GM12878 (cell line): ENCODE results near the gene MYH2. TPM values are rescaled to one million over a fixed set of nuclear protein-coding genes. Genes with fewer than 3 reads are reported as not detected.

Experiments
- ATAC-seq: fragments of 200-7000 bp; cut with Tn5 transposase; 3 replicates; pipeline ENCODE4 v1.9.1; 2020; ENCODE audit warnings: mild to moderate bottlenecking, moderate library complexity
- BruUV-seq: library from RNA; stranded (reverse); fragments of 400-500 nt; replicated peaks from 2 replicates; lab custom pipeline; 2021; lab: Mats Ljungman, UMichigan
- CTCF ChIA-PET: fragments of 300-600 bp; sonication (Branson Sonifier 250); formaldehyde crosslinking; extraction: SDS; loops from one replicate; lab custom pipeline; 2021; ENCODE audit warnings: inconsistent platforms; lab: Yijun Ruan, JAX
- POLR2A ChIA-PET: fragments of 350-600 bp; formaldehyde crosslinking; extraction: SDS; loops from one replicate; lab custom pipeline; 2021; ENCODE audit warnings: inconsistent platforms; lab: Charles Lee
- RAD21 ChIA-PET: fragments of 300-600 bp; sonication (Branson Sonifier 250); formaldehyde crosslinking; loops from one replicate; lab custom pipeline; 2023; ENCODE audit warnings: antibody characterized with exemption; ENCODE audit not compliant: unreplicated experiment; lab: Charles Lee
- SMC1A ChIA-PET: fragments of 300-600 bp; sonication (Branson Sonifier 250); formaldehyde crosslinking; loops from one replicate; lab custom pipeline; 2023; ENCODE audit not compliant: unreplicated experiment, uncharacterized antibody; lab: Charles Lee
- DNase-seq: peaks from one replicate; pipeline ENCODE4 v3.0.0-alpha.2; 2011; ENCODE audit warnings: low read depth, low spot score
- FAIRE-seq: peaks from 3 replicates; lab custom pipeline; 2011; peaks lifted over from hg19 to GRCh38; lab: Jason Lieb, UNC
- H2AFZ ChIP-seq: 2 replicates; pipeline ENCODE4 v1.6.0; 2011; ENCODE audit warnings: low read depth, low read length, control low read depth; ENCODE audit not compliant: control insufficient read depth
- H3K27ac ChIP-seq: 2 replicates; pipeline ENCODE4 v1.5.1; 2011; ENCODE audit warnings: control low read depth; ENCODE audit not compliant: control insufficient read depth, insufficient read depth
- H3K27me3 ChIP-seq, 2 experiments: replicated peaks in 1 of 2; 2 replicates each; pipeline versions ENCODE4 v1.6.0 to v1.6.1; 2011; ENCODE audit warnings: low read length in 1 of 2; ENCODE audit not compliant: control insufficient read depth in 2 of 2, insufficient read depth in 2 of 2
- H3K36me3 ChIP-seq, 2 experiments: 2 replicates each; pipeline ENCODE4 v1.5.1; 2011; ENCODE audit warnings: low read length in 1 of 2; ENCODE audit not compliant: control insufficient read depth in 2 of 2, insufficient read depth in 2 of 2
- H3K4me1 ChIP-seq: 2 replicates; pipeline ENCODE4 v1.6.1; 2011; ENCODE audit warnings: mild to moderate bottlenecking, low read length, moderate library complexity, mixed read lengths; ENCODE audit not compliant: control insufficient read depth, insufficient read depth
- H3K4me2 ChIP-seq: 2 replicates; pipeline ENCODE4 v1.6.0; 2011; ENCODE audit warnings: control low read depth; ENCODE audit not compliant: control insufficient read depth, insufficient read depth
- H3K4me3 ChIP-seq: fragments of 200-600 bp; sonication (generic); 2 replicates; pipeline ENCODE4 v1.5.1; 2016
- H3K79me2 ChIP-seq: 2 replicates; pipeline ENCODE4 v1.6.0; 2011; ENCODE audit warnings: low read length; ENCODE audit not compliant: control insufficient read depth, insufficient read depth
- H3K9ac ChIP-seq: 2 replicates; pipeline ENCODE4 v1.8.0; 2011; ENCODE audit warnings: low read length, control low read depth, mixed read lengths; ENCODE audit not compliant: control insufficient read depth, insufficient read depth
- H3K9me3 ChIP-seq: replicated peaks from 3 replicates; pipeline ENCODE4 v1.5.1; 2011; ENCODE audit warnings: mild to moderate bottlenecking, low read length; ENCODE audit not compliant: control insufficient read depth, insufficient read depth
- H4K20me1 ChIP-seq: 2 replicates; pipeline ENCODE4 v1.6.0; 2011; ENCODE audit not compliant: control insufficient read depth, insufficient read depth
- ATF3 ChIP-seq: IDR thresholded peaks from 2 replicates; pipeline ENCODE4 v1.6.1; 2011; ENCODE audit warnings: low read depth, mild to moderate bottlenecking, low read length, moderate library complexity, borderline replicate concordance; ENCODE audit errors: extremely low read depth
- BCL11A ChIP-seq: IDR thresholded peaks from 2 replicates; pipeline ENCODE4 v1.6.1; 2011; ENCODE audit warnings: low read depth, low read length
- BRCA1 ChIP-seq: IDR thresholded peaks from 2 replicates; pipeline ENCODE4 v1.6.1; 2011; ENCODE audit warnings: low read depth, low read length, improper control_type of control experiment
- CEBPB ChIP-seq, 2 experiments: fragments of 150-350 bp in 1 of 2; IDR thresholded peaks; 2 replicates each; pipeline ENCODE4 v1.6.1; 2012 to 2014; ENCODE audit warnings: low read depth in 2 of 2, low read length in 2 of 2, borderline replicate concordance in 1 of 2, inconsistent platforms in 1 of 2
- CREM ChIP-seq: IDR thresholded peaks from 2 replicates; pipeline ENCODE4 v1.6.1; 2014; ENCODE audit warnings: antibody characterized with exemption, low read depth
- ESRRA ChIP-seq: IDR thresholded peaks from 2 replicates; pipeline ENCODE4 v1.6.1; 2012; ENCODE audit warnings: mild to moderate bottlenecking, low read length, improper control_type of control experiment
- PAX8 ChIP-seq: fragments of 450-650 bp; IDR thresholded peaks from 2 replicates; pipeline ENCODE4 v1.6.1; 2017; ENCODE audit warnings: mild to moderate bottlenecking, moderate library complexity
- RUNX3 ChIP-seq: IDR thresholded peaks from 2 replicates; pipeline ENCODE4 v1.6.1; 2012; ENCODE audit warnings: low read length, inconsistent platforms
- SMC3 ChIP-seq: IDR thresholded peaks from 2 replicates; pipeline ENCODE4 v1.6.1; 2011; ENCODE audit warnings: low read length, improper control_type of control experiment, borderline replicate concordance
- SP1 ChIP-seq: IDR thresholded peaks from one replicate; pipeline ENCODE4 v1.6.1; 2011; ENCODE audit warnings: low read depth, low read length
- STAT3 ChIP-seq: IDR thresholded peaks from 2 replicates; pipeline ENCODE4 v1.6.1; 2011; ENCODE audit warnings: low read depth, low read length, improper control_type of control experiment
- TAF1 ChIP-seq: IDR thresholded peaks from 2 replicates; pipeline ENCODE4 v1.6.1; 2011; ENCODE audit warnings: mild to moderate bottlenecking, low read depth, low read length, borderline replicate concordance
- WRNIP1 ChIP-seq: IDR thresholded peaks from 2 replicates; pipeline ENCODE4 v1.6.1; 2011; ENCODE audit warnings: low read depth, low read length, improper control_type of control experiment, borderline replicate concordance
- YY1 ChIP-seq: IDR thresholded peaks from 2 replicates; pipeline ENCODE4 v1.6.1; 2011; ENCODE audit warnings: low read depth, mild to moderate bottlenecking, low read length
- ZNF622 ChIP-seq: fragments of 450-650 bp; IDR thresholded peaks from 2 replicates; pipeline ENCODE4 v1.6.1; 2017; ENCODE audit warnings: mild to moderate bottlenecking, inconsistent platforms
- WGBS: methylation state at CpG from one replicate; pipeline ENCODE4 v1.1.6; 2016; ENCODE audit warnings: low lambda C conversion rate; ENCODE audit not compliant: insufficient replicate concordance, insufficient coverage; ENCODE audit errors: missing lambda C conversion rate; 5-methylcytosine and 5-hydroxymethylcytosine counted together
- in situ Hi-C: fragments of 300-500 bp; cut with MboI; formaldehyde crosslinking; loops from 9 replicates; pipeline ENCODE4 v1.14.3; 2018; ENCODE audit warnings: mixed read lengths
- intact Hi-C: fragments of 100-400 bp; cut with micrococcal nuclease; formaldehyde crosslinking; loops from one replicate; pipeline ENCODE4 v1.14.2; 2022; ENCODE audit not compliant: unreplicated experiment
- polyA plus RNA-seq, 11 experiments: library from polyadenylated mRNA; depleted of rRNA in 4 of 11; unstranded in 6 of 11; stranded (reverse) in 5 of 11; fragments of >200 nt; fragmentation: Nextera tagmentation in 4 of 11; fragmentation: Illumina TruSeq in 1 of 11; extraction: Ambion mirVana in 4 of 11; extraction: Trizol in 1 of 11; gene quantifications; 1 replicate in 1 of 11; 2 replicates in 10 of 11; pipeline versions ENCODE4 v1.2.1 to v1.2.3, GENCODE V29; 2011 to 2016; ENCODE audit warnings: inconsistent platforms in 2 of 11, missing spikeins in 2 of 11, low read depth in 1 of 11
- total RNA-seq, 4 experiments: library from RNA; depleted of rRNA in 3 of 4; stranded (reverse); fragments of >200 nt in 3 of 4; fragmentation: Illumina TruSeq in 1 of 4; extraction: Trizol in 1 of 4; gene quantifications; 2 replicates each; pipeline versions ENCODE4 v1.2.1 to v1.2.3, GENCODE V29; 2013 to 2021
- TF ChIP-seq, protein P1 (sequence below): fragments of 450-650 bp; IDR thresholded peaks from 2 replicates; pipeline ENCODE4 v1.6.1; 2017; ENCODE audit warnings: mild to moderate bottlenecking, low read depth, inconsistent platforms; ENCODE audit not compliant: poor library complexity, severe bottlenecking

The MYH2 gene
- total and polyA plus RNA-seq, 10 of the 15 experiments (the other 5 are each of a cell fraction or from before 2014, with no cell fraction given): not detected

- Histone ChIP-seq H2AFZ (no peak overlapping the region), H3K27ac (no peak overlapping the region), H3K4me2 (no peak overlapping the region), H3K79me2 (no peaks in the 10 kb centered on the region), H3K4me1 (no peaks in the 10 kb centered on the region), H3K36me3 (no peaks in the 10 kb centered on the region), H3K9me3 (no peaks in the 10 kb centered on the region), H3K27me3 (no peaks in the 10 kb centered on the region), H3K4me3 (no peak overlapping the region), H4K20me1 (no peaks in the 10 kb centered on the region), H3K9ac (no peak overlapping the region)
- WGBS: 43% methylated on average over 9 of the region's 9 CpGs
- SMC1A ChIA-PET: no interaction called here
- POLR2A ChIA-PET: no interaction called here
- in situ Hi-C loops (no loop called here), intact Hi-C loops (no loop called here)
- no peak for ATAC-seq
- RAD21 ChIA-PET: no interaction called here
- no peak for FAIRE-seq
- TF ChIP-seq TAF1 (no peak), CEBPB (IDR thresholded peaks at IDR 0.05; ENCODE audit: borderline replicate concordance in 1 of 2, low read depth in 2 of 2, low read length in 2 of 2) (no peak), SMC3 (no peak), SP1 (no peak), WRNIP1 (no peak), CREM (no peak), RUNX3 (no peak), BCL11A (no peak), ESRRA (no peak), BRCA1 (no peak), YY1 (no peak), ZNF622 (no peak), PAX8 (no peak), STAT3 (no peak), ATF3 (no peak)
- TF ChIP-seq, protein P1, sequence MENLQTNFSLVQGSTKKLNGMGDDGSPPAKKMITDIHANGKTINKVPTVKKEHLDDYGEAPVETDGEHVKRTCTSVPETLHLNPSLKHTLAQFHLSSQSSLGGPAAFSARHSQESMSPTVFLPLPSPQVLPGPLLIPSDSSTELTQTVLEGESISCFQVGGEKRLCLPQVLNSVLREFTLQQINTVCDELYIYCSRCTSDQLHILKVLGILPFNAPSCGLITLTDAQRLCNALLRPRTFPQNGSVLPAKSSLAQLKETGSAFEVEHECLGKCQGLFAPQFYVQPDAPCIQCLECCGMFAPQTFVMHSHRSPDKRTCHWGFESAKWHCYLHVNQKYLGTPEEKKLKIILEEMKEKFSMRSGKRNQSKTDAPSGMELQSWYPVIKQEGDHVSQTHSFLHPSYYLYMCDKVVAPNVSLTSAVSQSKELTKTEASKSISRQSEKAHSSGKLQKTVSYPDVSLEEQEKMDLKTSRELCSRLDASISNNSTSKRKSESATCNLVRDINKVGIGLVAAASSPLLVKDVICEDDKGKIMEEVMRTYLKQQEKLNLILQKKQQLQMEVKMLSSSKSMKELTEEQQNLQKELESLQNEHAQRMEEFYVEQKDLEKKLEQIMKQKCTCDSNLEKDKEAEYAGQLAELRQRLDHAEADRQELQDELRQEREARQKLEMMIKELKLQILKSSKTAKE: no peak
- no TSS peak for BruUV-seq
- DNase-seq: no peak
- CTCF ChIA-PET: interaction anchor here (1.1 to 1.2 kb wide), 2 partner anchors 30 to 31 kb away, joined by 3 read pairs; no protein-coding TSS in a partner anchor
Measured at GRCh38 chr17:10585529-10585928, 36.1 kb upstream of the MYH2 start.
